Colon (tissue), 2 donors: Measurements from ENCODE around the gene SUGP1.

Experiments used
- FAIRE-seq: peaks from 2 replicates; lab custom pipeline; 2012; peaks lifted over from hg19 to GRCh38; lab: Jason Lieb, UNC
- donor health status: control.
- donor health status: control.

Gene SUGP1

GRCh38 chr19:19342086-19343015, 22.0 kb upstream of the SUGP1 start:
- no peak for FAIRE-seq

- no peak for FAIRE-seq
Observed at GRCh38 chr19:19341026-19341425, 20.7 kb upstream of the SUGP1 start.

- no peak for FAIRE-seq
Observed at GRCh38 chr19:19338082-19338481, 17.8 kb upstream of the SUGP1 start.

- no peak for FAIRE-seq
Observed at GRCh38 chr19:19337120-19337519, 16.8 kb upstream of the SUGP1 start.

DNA sequence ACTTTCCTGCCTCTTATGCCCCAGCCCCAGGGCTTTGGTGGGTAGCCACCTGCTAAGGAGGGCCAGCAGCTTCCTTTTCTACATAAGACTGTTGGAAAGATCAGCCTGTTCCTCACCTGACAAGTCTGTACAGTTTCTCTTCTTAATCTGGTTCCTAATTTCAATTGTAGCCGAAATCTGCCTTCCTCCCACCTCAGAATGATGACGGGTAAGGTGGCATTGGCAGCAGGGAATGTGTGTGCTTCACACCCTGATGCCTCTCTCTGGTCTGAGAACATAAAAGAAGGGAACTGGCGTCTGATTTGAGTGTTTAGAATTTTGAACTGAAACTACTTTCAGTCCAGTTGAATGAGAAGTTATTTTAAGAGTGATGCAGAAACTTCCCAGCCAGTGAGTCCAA, 16.3 kb upstream of the SUGP1 start:
- FAIRE-seq: no peak

DNA sequence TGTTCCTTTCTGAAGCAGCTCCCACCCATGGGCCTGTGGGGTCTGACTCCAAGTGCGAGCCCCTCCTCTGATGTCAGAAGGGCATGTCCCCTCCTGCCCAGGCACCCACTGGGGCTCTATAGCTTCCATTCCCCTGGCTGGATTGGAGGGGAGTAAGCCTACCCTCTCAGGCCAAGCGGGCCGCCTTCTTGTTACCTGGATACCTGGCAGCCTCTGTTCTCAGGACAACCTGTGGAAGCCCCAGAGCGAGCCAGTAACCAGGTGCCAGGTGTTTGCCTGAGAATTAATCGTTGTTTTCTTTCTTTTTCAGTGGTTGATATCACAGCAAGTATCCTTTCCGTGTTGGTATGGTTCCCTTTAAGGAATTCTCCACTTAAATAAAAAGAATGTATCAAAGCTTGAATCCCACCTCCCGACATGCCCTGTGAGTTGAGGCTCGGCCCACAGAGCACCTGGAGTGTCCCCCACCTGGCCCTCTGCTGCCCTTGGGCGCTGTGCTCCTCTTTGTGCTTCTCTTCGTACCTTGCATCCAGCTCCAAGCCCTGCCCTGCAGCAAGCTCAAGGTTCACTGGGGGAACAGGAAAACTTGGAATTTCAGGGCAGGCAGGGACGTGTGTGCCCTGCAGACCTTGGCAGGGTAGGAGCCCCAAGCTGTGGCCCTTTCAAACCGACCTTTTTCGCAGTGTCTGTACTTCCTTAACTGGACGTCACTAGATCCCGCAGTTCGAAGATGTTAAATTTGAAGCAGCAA, 15.3 kb upstream of the SUGP1 start:
- FAIRE-seq: no peak

DNA sequence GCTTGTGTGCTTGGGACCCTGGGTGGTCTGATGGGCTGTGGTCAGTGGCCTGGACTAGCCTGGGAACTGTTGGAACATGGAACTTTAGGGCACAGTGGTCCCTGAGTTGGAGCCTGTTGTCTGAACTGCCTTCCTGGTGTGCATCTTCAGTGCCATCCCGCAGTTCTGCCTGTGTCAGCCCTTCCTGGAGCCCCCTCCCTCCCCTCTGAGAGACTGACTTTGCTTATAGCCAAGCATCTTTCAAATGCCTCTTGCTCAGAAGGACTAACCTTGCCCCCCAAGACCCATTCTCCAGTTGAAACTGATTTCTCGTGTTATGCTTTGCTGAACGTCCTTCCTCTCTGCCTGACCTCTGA, 14.7 kb upstream of the SUGP1 start:
- no peak for FAIRE-seq

- FAIRE-seq: no peak
Observed at GRCh38 chr19:19334063-19334988, 14.0 kb upstream of the SUGP1 start.

DNA sequence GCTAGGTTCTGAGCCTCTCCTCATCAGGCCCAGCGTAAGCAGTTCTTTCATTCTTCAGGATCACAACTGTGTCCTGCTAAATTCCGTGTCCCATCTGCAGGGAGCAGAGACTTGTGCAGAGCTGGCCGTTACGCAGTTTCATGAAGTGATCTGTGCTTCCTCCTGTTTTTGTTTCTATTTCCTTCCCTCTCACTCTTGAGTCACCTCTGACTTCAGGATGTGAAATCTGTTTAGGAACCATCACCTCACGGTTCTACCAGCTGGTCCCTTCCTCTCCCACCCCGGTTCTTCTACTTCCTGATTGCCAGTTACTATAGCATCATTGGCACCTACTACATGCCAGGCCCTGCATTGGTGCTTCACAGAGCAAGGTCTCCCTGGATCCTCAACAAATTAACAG, 8.8 kb upstream of the SUGP1 start:
- no peak for FAIRE-seq

GRCh38 chr19:19327672-19328071, 7.4 kb upstream of the SUGP1 start:
- FAIRE-seq: no peak

- FAIRE-seq: no peak
Observed at GRCh38 chr19:19324059-19324770, 3.9 kb upstream of the SUGP1 start.

- FAIRE-seq: no peak
Observed at GRCh38 chr19:19321141-19321577, 850 bp upstream of the SUGP1 start.

GRCh38 chr19:19319732-19320360, 463 bp downstream of the SUGP1 start:
- no peak for FAIRE-seq

DNA sequence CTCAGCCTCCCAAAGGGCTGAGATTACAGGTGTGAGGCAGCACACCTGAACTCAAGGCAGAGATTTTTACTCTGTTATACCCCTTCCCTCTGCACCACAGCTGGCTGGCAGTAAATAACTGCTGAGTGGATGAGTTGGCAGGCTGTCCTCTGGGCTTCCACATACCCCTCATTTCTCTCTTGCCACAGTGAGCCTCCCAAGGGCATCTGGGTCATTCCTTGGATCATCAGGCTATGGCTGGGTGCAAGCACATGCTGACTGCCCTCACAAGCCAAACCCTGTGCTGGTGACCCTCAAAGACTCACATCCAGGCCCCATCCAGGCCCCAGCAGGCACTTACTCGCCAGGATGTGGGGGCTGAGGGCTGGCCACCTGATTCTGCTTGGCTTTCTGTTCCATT, 4.2 kb downstream of the SUGP1 start:
- no peak for FAIRE-seq

DNA sequence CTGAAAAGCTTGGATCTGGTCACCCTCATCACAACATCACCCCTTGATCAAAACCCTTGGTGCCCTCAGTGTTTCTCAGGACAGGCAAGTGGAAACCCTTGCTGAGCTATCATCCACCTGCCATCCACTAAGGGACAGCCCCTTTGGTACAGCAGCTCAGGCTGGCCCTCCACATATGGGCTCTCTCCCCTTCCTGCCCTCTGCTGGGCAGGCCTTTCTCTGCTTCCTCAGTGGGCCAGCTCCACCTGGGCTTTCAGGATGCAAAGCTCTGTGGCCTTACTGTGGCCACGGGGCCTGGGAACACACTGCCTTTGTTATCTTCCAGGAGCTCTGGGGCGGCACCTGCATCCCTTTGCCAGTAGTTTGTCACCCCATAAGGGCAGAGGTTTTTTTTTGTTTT, 4.9 kb downstream of the SUGP1 start:
- no peak for FAIRE-seq

DNA sequence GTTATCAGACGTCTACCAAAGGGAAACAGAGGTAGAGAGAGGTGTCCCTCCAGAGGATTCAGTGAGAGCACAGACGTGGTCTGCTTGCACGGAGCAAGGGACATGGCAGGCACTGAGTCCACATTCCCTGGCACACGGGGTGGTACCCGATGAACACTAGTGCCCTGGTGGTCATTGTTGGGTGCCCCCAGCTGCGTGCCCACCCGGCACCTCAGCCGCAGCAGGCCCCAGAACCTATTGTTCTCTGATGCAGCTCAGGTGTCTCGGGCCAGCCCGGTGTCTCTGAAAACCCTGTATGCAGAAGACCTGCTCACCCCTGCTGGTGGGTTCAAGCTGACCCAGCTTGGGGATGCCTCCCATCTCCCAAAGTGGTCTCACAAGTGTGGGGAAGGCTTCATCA, 11.9 kb downstream of the SUGP1 start:
- no peak for FAIRE-seq

DNA sequence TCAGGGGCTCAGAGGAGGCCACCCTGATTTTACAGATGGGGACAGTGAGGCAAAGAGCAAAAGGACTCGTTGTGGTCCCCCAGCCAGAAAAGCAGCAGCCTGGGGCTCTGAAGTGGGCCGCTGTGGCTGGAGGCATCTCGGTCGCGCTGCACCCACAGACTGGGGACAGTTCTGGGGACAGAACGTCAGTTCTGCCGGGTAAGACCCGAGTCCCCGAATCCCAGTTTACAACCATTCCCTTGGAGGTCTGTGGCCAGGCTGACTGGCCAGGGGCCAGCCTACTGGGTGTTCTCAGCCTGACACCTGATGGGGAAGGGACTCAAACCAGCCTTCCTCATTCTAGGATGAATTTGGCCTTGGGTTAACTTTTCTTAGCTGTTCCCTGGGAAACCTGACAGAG, 14.1 kb downstream of the SUGP1 start:
- FAIRE-seq: no peak

GRCh38 chr19:19305696-19306095, 14.6 kb downstream of the SUGP1 start:
- FAIRE-seq: no peak

DNA sequence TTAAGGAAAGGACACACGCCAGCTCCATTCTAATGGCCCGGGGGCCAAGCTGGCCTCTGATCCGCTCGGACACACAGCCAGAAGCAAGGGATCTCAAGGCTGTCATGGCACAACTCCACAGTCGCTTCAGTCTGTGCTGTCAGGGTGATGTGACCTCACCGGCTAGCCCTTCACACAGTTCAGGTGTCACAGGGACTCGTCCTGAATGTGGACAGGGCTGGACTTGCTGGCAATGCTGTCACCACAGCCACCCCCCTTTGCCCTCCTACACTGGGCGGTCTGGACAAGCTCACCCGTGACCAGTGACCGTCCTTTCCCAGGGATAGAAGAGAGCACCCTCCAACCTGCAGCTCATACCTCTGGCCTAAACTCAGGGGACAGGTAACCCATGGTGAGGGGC, 15.2 kb downstream of the SUGP1 start:
- no peak for FAIRE-seq

DNA sequence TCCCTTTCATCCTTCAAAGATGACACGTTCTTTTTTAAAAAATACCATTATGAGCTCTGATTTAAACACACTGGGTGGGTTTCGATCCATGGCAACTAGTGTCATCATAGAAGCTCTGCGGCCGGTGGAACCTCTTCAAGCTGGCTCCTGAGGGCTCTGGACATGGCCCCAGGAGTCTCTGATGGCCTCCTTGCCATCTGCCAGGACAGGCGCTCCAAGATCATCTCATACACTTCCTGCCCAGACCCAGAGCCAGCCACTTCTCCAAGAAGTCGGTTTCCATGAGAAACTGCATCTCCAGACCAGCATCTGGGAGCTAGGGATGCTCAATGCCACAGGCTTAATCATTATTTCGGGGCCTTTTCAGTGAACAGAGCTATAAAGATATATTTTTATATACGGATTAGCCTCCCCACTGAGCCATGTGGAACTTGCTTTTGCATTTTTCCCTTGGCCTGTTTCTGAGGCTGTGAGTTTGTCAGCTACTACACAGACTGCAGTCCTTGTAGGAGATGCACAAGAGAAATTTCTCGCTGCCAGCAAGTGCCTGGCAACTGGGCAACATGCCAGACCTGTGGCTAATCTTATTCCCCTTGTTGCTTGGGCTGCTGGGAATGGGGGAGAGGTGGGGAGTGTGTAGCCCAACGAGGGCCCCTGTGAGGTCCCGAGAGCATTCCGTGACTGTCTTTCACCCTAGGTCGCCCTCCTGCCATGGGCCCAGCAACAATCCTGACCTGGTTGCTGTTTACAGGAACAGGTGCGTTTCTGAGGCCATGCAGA, 15.9 kb downstream of the SUGP1 start:
- FAIRE-seq: no peak
